Heart left ventricle (tissue), 13 donors: ENCODE results near the gene LCN10.

Source experiments
- POLR2A ChIP-seq, 2 donors: fragments of 450-650 bp; IDR thresholded peaks; one replicate each; pipeline ENCODE4 v1.6.1; 2017; ENCODE audit warnings: antibody characterized with exemption in 2 of 2, mild to moderate bottlenecking in 2 of 2, moderate library complexity in 2 of 2
- TF ChIP-seq, protein P1 (sequence below), 12 donors: fragments of 200-600 bp; sonication (generic) in 4 of 12; IDR thresholded peaks; one replicate each; pipeline versions ENCODE4 v1.5.0 to v1.8.0; 2018 to 2022; ENCODE audit warnings: antibody characterized with exemption in 12 of 12, mild to moderate bottlenecking in 5 of 12
- donor health status: ischemic (EF 13 %, LVEDD 7.1; RV severe dilation, severe dysfunction).
- donor health status: DM: no; HTN: yes; CAD: no.
- donor health status: DM: no; HTN: no; CAD: no.
- donor health status: ischemic (EF 25% LVEDD 6.9; RV normal size, moderate dysfunction).
- donor health status: ischemic (EF 25% LVEDD 5.7; RV mildly dilated, moderate dysfunction).
- donor health status: ischemic (EF 35%, LVEDD 5.7; RV mildly dilated, moderate dysfunction).
- donor health status: nonischemic (EF 11% LVEDD 7.7; RV severe dilation, severe dysfunction).
- donor health status: DM: yes; HTN: yes; CAD: no.
- donor health status: PGD.
- donor health status: ischemic (EF 29% LVEDD 5.4; RV normal size, mild dysfunction).
- donor health status: nonischemic (EF 23%, LVEDD 6.1; RV moderate dilation, normal function).

DNA sequence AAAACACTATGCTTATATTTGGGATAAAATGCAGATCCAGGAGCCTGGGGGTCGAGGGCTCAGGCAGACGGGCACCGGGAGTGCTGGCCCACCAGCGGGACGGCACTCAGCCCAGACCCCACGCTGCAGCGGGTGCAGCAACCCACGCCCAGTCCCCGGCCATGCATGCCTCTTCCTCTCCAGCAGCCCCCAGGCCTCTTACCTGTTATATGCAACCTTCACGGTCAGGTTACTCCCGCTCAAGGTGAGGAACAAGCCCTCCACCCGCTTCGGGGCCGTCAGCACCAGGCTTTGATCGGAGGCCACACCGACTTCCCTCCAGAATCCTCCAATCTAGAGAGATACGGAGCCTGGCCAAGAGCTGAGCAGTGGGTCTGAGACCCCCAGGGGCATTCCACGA lies 14.1 kb upstream of the LCN10 start:
- TF ChIP-seq, protein P1, sequence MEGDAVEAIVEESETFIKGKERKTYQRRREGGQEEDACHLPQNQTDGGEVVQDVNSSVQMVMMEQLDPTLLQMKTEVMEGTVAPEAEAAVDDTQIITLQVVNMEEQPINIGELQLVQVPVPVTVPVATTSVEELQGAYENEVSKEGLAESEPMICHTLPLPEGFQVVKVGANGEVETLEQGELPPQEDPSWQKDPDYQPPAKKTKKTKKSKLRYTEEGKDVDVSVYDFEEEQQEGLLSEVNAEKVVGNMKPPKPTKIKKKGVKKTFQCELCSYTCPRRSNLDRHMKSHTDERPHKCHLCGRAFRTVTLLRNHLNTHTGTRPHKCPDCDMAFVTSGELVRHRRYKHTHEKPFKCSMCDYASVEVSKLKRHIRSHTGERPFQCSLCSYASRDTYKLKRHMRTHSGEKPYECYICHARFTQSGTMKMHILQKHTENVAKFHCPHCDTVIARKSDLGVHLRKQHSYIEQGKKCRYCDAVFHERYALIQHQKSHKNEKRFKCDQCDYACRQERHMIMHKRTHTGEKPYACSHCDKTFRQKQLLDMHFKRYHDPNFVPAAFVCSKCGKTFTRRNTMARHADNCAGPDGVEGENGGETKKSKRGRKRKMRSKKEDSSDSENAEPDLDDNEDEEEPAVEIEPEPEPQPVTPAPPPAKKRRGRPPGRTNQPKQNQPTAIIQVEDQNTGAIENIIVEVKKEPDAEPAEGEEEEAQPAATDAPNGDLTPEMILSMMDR (IDR thresholded peaks at IDR 0.05) = no peak
- no peak for TF ChIP-seq POLR2A (IDR thresholded peaks at IDR 0.05)
